Prostate gland (tissue), 2 donors: Measurements from ENCODE around the gene KIF17.

ENCODE experiments used
- CTCF ChIP-seq, 4 experiments: fragments of 200-600 bp in 2 of 4; fragments of 450-650 bp in 2 of 4; sonication (generic) in 2 of 4; IDR thresholded peaks; 1 replicate in 3 of 4; 2 replicates in 1 of 4; pipeline ENCODE4 v1.5.1; 2016 to 2019; ENCODE audit warnings: antibody characterized with exemption in 4 of 4, mild to moderate bottlenecking in 2 of 4, moderate library complexity in 2 of 4
- POLR2AphosphoS5 ChIP-seq: sonication (generic); formaldehyde crosslinking; IDR thresholded peaks from one replicate; pipeline ENCODE4 v1.6.1; 2017; ENCODE audit warnings: antibody characterized with exemption

- TF ChIP-seq POLR2AphosphoS5 (no peak), CTCF (IDR thresholded peaks at IDR 0.05) (no peak)
Observed at GRCh38 chr1:20697563-20697962, 20.2 kb downstream of the KIF17 start.
